Mammary epithelial cell (primary cell): ENCODE measurements around the gene NEB.

Experiments used
- CTCF ChIP-seq, 2 donors: IDR thresholded peaks in 1 of 2; conservative IDR thresholded peaks in 1 of 2; 2 replicates each; pipeline ENCODE4 v1.5.1; 2011 to 2012; ENCODE audit warnings: inconsistent platforms in 2 of 2, low read length in 2 of 2, mild to moderate bottlenecking in 2 of 2, control low read depth in 1 of 2, low read depth in 1 of 2; ENCODE audit not compliant: insufficient read depth in 1 of 2; ENCODE audit errors: extremely low read depth in 1 of 2
- EZH2 ChIP-seq: IDR thresholded peaks from 2 replicates; pipeline ENCODE4 v1.6.1; 2012; ENCODE audit warnings: low read length, inconsistent platforms, borderline replicate concordance

GRCh38 chr2:151770995-151771394, 36.7 kb upstream of the NEB start:
- TF ChIP-seq CTCF (conservative IDR thresholded peaks at IDR 0.05 in 1 of 2, IDR thresholded peaks at IDR 0.05 in 1 of 2; ENCODE audit: extremely low read depth in 1 of 2, insufficient read depth in 1 of 2, low read depth in 1 of 2, low read length in 2 of 2): no peak
- no peak for TF ChIP-seq EZH2
